HEK293 (cell line): Measurements from ENCODE around the gene MED13L.
A peak's percentile ranks its signal among the peaks of the same experiment; 100 is the strongest.

Experiments used
- CTCF ChIA-PET: fragments of 350-600 bp; formaldehyde crosslinking; extraction: SDS; loops from one replicate; lab custom pipeline; 2021; ENCODE audit warnings: antibody characterized with exemption; lab: Yijun Ruan, JAX
- POLR2A ChIA-PET: fragments of 300-600 bp; formaldehyde crosslinking; extraction: SDS; loops from one replicate; lab custom pipeline; 2020; ENCODE audit warnings: antibody characterized with exemption, inconsistent platforms; lab: Yijun Ruan, JAX
- H3K27ac ChIP-seq: fragments of 200-500 bp; sonication (Bioruptor generic); 2 replicates; pipeline ENCODE4 v1.5.1; 2014; ENCODE audit warnings: low read depth, low read length, control low read depth, inconsistent platforms; ENCODE audit errors: extremely low read depth
- H3K36me3 ChIP-seq, 2 experiments: fragments of 200-500 bp in 1 of 2; sonication (Bioruptor generic) in 1 of 2; 1 replicate in 1 of 2; 2 replicates in 1 of 2; pipeline ENCODE4 v1.5.1; 2014 to 2017; ENCODE audit warnings: inconsistent platforms in 2 of 2, low read length in 2 of 2; ENCODE audit not compliant: control insufficient read depth in 2 of 2, insufficient read depth in 1 of 2
- H3K4me1 ChIP-seq: fragments of 200-500 bp; sonication (Bioruptor generic); 2 replicates; pipeline ENCODE4 v1.5.1; 2014; ENCODE audit warnings: mild to moderate bottlenecking, low read length, inconsistent platforms; ENCODE audit not compliant: control insufficient read depth, insufficient read depth
- H3K4me3 ChIP-seq: 2 replicates; pipeline ENCODE4 v1.5.1; 2011; ENCODE audit warnings: low read depth, mild to moderate bottlenecking, control low read depth, low read length, moderate library complexity
- H3K9me3 ChIP-seq: fragments of 200-500 bp; sonication (Bioruptor generic); 2 replicates; pipeline ENCODE4 v1.5.1; 2014; ENCODE audit warnings: low read depth, low read length, inconsistent platforms; ENCODE audit not compliant: control insufficient read depth, insufficient read depth
- IKZF3 ChIP-seq: fragments of 450-650 bp; IDR thresholded peaks from 2 replicates; pipeline ENCODE4 v1.5.0; 2018; ENCODE audit warnings: missing biosample characterization, mild to moderate bottlenecking, missing genetic modification characterization, moderate library complexity
- SP7 ChIP-seq: fragments of 450-650 bp; formaldehyde crosslinking; IDR thresholded peaks from 2 replicates; pipeline ENCODE4 v1.5.1; 2016; ENCODE audit warnings: missing biosample characterization, missing genetic modification characterization
- ZFP3 ChIP-seq: fragments of 450-650 bp; formaldehyde crosslinking; IDR thresholded peaks from 2 replicates; pipeline ENCODE4 v1.5.1; 2016; ENCODE audit warnings: low read depth, missing biosample characterization, missing genetic modification characterization
- ZNF121 ChIP-seq: fragments of 450-650 bp; formaldehyde crosslinking; IDR thresholded peaks from 2 replicates; pipeline ENCODE4 v1.5.1; 2016; ENCODE audit warnings: missing biosample characterization, missing genetic modification characterization
- ZNF155 ChIP-seq: fragments of 450-650 bp; formaldehyde crosslinking; IDR thresholded peaks from 2 replicates; pipeline ENCODE4 v1.5.1; 2016; ENCODE audit warnings: missing biosample characterization, missing genetic modification characterization
- ZNF169 ChIP-seq: fragments of 450-650 bp; formaldehyde crosslinking; IDR thresholded peaks from 2 replicates; pipeline ENCODE4 v1.5.1; 2016; ENCODE audit warnings: missing biosample characterization, missing genetic modification characterization
- ZNF184 ChIP-seq: fragments of 450-650 bp; IDR thresholded peaks from 2 replicates; pipeline ENCODE4 v1.5.1; 2018; ENCODE audit warnings: missing biosample characterization, mild to moderate bottlenecking, missing genetic modification characterization
- ZNF202 ChIP-seq: fragments of 450-650 bp; formaldehyde crosslinking; IDR thresholded peaks from 2 replicates; pipeline ENCODE4 v1.5.1; 2016; ENCODE audit warnings: missing biosample characterization, missing genetic modification characterization, borderline replicate concordance
- ZNF214 ChIP-seq: fragments of 450-650 bp; formaldehyde crosslinking; IDR thresholded peaks from 2 replicates; pipeline ENCODE4 v1.5.1; 2017; ENCODE audit warnings: missing biosample characterization, mild to moderate bottlenecking, missing genetic modification characterization, borderline replicate concordance
- ZNF223 ChIP-seq: fragments of 450-650 bp; formaldehyde crosslinking; IDR thresholded peaks from 2 replicates; pipeline ENCODE4 v1.5.1; 2016; ENCODE audit warnings: missing biosample characterization, missing genetic modification characterization
- ZNF280C ChIP-seq: fragments of 450-650 bp; formaldehyde crosslinking; IDR thresholded peaks from 2 replicates; pipeline ENCODE4 v1.5.1; 2016; ENCODE audit warnings: missing biosample characterization, missing genetic modification characterization
- ZNF350 ChIP-seq: fragments of 450-650 bp; formaldehyde crosslinking; IDR thresholded peaks from 2 replicates; pipeline ENCODE4 v1.5.0; 2017; ENCODE audit warnings: missing biosample characterization, mild to moderate bottlenecking, missing genetic modification characterization
- ZNF37A ChIP-seq: fragments of 450-650 bp; IDR thresholded peaks from 2 replicates; pipeline ENCODE4 v1.5.1; 2018; ENCODE audit warnings: missing biosample characterization, missing genetic modification characterization
- ZNF449 ChIP-seq: fragments of 450-650 bp; formaldehyde crosslinking; IDR thresholded peaks from 2 replicates; pipeline ENCODE4 v1.5.1; 2017; ENCODE audit warnings: missing biosample characterization, mild to moderate bottlenecking, missing genetic modification characterization, moderate library complexity
- ZNF488 ChIP-seq: fragments of 450-650 bp; formaldehyde crosslinking; IDR thresholded peaks from 2 replicates; pipeline ENCODE4 v1.5.1; 2016; ENCODE audit warnings: missing biosample characterization, missing genetic modification characterization
- ZNF521 ChIP-seq: fragments of 450-650 bp; formaldehyde crosslinking; IDR thresholded peaks from 2 replicates; pipeline ENCODE4 v1.5.1; 2017; ENCODE audit warnings: missing biosample characterization, mild to moderate bottlenecking, missing genetic modification characterization
- ZNF596 ChIP-seq: fragments of 450-650 bp; IDR thresholded peaks from 2 replicates; pipeline ENCODE4 v1.5.0; 2018; ENCODE audit warnings: missing biosample characterization, mild to moderate bottlenecking, missing genetic modification characterization, moderate library complexity
- ZNF600 ChIP-seq: fragments of 450-650 bp; formaldehyde crosslinking; IDR thresholded peaks from 2 replicates; pipeline ENCODE4 v1.5.1; 2016; ENCODE audit warnings: missing biosample characterization, missing genetic modification characterization
- ZNF626 ChIP-seq: fragments of 450-650 bp; sonication (Bioruptor Pico); formaldehyde crosslinking; IDR thresholded peaks from 2 replicates; pipeline ENCODE4 v1.5.1; 2018; ENCODE audit warnings: missing biosample characterization, missing genetic modification characterization, inconsistent platforms
- ZNF670 ChIP-seq: fragments of 450-650 bp; formaldehyde crosslinking; IDR thresholded peaks from 2 replicates; pipeline ENCODE4 v1.5.1; 2016; ENCODE audit warnings: missing biosample characterization, missing genetic modification characterization, low read depth
- ZNF830 ChIP-seq: fragments of 450-650 bp; IDR thresholded peaks from 2 replicates; pipeline ENCODE4 v1.5.0; 2018; ENCODE audit warnings: missing biosample characterization, missing genetic modification characterization, low read depth, mild to moderate bottlenecking, moderate library complexity
- TF ChIP-seq, protein P1 (sequence below): fragments of 450-650 bp; formaldehyde crosslinking; IDR thresholded peaks from 2 replicates; pipeline ENCODE4 v1.5.1; 2016; ENCODE audit warnings: missing biosample characterization, missing genetic modification characterization
- TF ChIP-seq, protein P2 (sequence below): fragments of 450-650 bp; formaldehyde crosslinking; IDR thresholded peaks from 2 replicates; pipeline ENCODE4 v1.5.1; 2017; ENCODE audit warnings: missing biosample characterization, missing genetic modification characterization

Gene MED13L

GRCh38 chr12:115943310-115943629 is 334.2 kb downstream of the MED13L start (continued):
- no peak for TF ChIP-seq ZNF521 (tag by site-specific recombination)
- TF ChIP-seq ZNF670 (tag by site-specific recombination) = no peak
- no peak for TF ChIP-seq SP7 (tag by site-specific recombination)
- TF ChIP-seq ZNF626 (tag by site-specific recombination) = no peak
- TF ChIP-seq IKZF3 = no peak

- TF ChIP-seq ZNF121 (tag by site-specific recombination) = no peak
- no peak for TF ChIP-seq ZNF350
- TF ChIP-seq, protein P1, sequence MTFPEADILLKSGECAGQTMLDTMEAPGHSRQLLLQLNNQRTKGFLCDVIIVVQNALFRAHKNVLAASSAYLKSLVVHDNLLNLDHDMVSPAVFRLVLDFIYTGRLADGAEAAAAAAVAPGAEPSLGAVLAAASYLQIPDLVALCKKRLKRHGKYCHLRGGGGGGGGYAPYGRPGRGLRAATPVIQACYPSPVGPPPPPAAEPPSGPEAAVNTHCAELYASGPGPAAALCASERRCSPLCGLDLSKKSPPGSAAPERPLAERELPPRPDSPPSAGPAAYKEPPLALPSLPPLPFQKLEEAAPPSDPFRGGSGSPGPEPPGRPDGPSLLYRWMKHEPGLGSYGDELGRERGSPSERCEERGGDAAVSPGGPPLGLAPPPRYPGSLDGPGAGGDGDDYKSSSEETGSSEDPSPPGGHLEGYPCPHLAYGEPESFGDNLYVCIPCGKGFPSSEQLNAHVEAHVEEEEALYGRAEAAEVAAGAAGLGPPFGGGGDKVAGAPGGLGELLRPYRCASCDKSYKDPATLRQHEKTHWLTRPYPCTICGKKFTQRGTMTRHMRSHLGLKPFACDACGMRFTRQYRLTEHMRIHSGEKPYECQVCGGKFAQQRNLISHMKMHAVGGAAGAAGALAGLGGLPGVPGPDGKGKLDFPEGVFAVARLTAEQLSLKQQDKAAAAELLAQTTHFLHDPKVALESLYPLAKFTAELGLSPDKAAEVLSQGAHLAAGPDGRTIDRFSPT = no peak
- TF ChIP-seq ZNF214 (tag by site-specific recombination) = no peak
- no peak for TF ChIP-seq ZNF223 (tag by site-specific recombination)
- TF ChIP-seq ZFP3 (tag by site-specific recombination) = no peak
- TF ChIP-seq ZNF449 = no peak
- POLR2A ChIA-PET = no interaction called here
- CTCF ChIA-PET = interaction anchor here (0.5 kb wide), 1 partner anchor 1304 kb away, joined by 3 read pairs; no protein-coding TSS in a partner anchor
Measured at GRCh38 chr12:115942346-115942745, 335.1 kb downstream of the MED13L start.

DNA sequence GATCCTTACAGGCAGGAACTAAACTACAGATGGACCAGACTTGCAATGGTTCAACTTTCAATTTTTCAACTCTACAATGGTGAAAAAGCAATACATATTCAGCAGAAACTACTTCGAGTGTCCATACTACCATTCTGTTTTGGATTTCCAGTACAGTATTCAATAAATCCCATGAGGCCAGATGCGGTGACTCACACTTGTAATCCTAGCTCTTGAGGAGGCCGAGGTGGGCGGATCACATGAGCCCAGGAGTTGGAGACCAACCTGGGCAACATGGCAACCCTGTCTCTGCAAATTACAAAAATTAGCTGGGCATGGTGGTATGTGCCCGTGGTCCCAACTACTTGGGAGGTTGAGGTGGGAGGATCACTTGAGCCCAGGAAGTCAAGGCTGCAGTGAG is 336.1 kb downstream of the MED13L start:
- H3K4me1 ChIP-seq = no peaks in the 10 kb centered on the region
- no peaks in the 10 kb centered on the region for H3K36me3 ChIP-seq
- H3K27ac ChIP-seq = no peak overlapping the region
- ChIA-PET POLR2A (no interaction called here), CTCF (interaction anchor here (0.6 to 0.8 kb wide), 2 partner anchors 31 to 393 kb away, joined by 4 read pairs; no protein-coding TSS in a partner anchor)
- H3K9me3 ChIP-seq = no peaks in the 10 kb centered on the region
- H3K4me3 ChIP-seq = no peak overlapping the region
- no peak for TF ChIP-seq ZNF202
- 0 out of 2 replicates have a peak, but pooled peaks have one; percentile 50 for TF ChIP-seq ZNF184 (tag by site-specific recombination)
- TF ChIP-seq ZNF169 (tag by site-specific recombination) = no peak
- TF ChIP-seq ZNF600 = peak; percentile 89
- TF ChIP-seq, protein P2, sequence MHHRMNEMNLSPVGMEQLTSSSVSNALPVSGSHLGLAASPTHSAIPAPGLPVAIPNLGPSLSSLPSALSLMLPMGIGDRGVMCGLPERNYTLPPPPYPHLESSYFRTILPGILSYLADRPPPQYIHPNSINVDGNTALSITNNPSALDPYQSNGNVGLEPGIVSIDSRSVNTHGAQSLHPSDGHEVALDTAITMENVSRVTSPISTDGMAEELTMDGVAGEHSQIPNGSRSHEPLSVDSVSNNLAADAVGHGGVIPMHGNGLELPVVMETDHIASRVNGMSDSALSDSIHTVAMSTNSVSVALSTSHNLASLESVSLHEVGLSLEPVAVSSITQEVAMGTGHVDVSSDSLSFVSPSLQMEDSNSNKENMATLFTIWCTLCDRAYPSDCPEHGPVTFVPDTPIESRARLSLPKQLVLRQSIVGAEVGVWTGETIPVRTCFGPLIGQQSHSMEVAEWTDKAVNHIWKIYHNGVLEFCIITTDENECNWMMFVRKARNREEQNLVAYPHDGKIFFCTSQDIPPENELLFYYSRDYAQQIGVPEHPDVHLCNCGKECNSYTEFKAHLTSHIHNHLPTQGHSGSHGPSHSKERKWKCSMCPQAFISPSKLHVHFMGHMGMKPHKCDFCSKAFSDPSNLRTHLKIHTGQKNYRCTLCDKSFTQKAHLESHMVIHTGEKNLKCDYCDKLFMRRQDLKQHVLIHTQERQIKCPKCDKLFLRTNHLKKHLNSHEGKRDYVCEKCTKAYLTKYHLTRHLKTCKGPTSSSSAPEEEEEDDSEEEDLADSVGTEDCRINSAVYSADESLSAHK = no peak
- no peak for TF ChIP-seq ZNF830 (tag by site-specific recombination)
- no peak for TF ChIP-seq ZNF596
- no peak for TF ChIP-seq ZNF37A
- TF ChIP-seq ZNF280C = no peak
- TF ChIP-seq ZNF155 (tag by site-specific recombination) = no peak
- no peak for TF ChIP-seq ZNF488 (tag by site-specific recombination)

More at GRCh38 chr12:115942346-115942745, 335.1 kb downstream of the MED13L start:
- Histone ChIP-seq H3K4me1 (no peaks in the 10 kb centered on the region), H3K9me3 (no peaks in the 10 kb centered on the region), H3K36me3 (no peaks in the 10 kb centered on the region), H3K4me3 (no peak overlapping the region), H3K27ac (no peak overlapping the region)
